GM21717 (cell line): Measurements from ENCODE around the gene LMBR1L.

Experiments used
- ATAC-seq: cut with Tn5 transposase; IDR thresholded peaks from one replicate; pipeline ENCODE4 v1.9.1; 2021; ENCODE audit warnings: mild to moderate bottlenecking, moderate library complexity; ENCODE audit not compliant: unreplicated experiment

Gene LMBR1L

DNA sequence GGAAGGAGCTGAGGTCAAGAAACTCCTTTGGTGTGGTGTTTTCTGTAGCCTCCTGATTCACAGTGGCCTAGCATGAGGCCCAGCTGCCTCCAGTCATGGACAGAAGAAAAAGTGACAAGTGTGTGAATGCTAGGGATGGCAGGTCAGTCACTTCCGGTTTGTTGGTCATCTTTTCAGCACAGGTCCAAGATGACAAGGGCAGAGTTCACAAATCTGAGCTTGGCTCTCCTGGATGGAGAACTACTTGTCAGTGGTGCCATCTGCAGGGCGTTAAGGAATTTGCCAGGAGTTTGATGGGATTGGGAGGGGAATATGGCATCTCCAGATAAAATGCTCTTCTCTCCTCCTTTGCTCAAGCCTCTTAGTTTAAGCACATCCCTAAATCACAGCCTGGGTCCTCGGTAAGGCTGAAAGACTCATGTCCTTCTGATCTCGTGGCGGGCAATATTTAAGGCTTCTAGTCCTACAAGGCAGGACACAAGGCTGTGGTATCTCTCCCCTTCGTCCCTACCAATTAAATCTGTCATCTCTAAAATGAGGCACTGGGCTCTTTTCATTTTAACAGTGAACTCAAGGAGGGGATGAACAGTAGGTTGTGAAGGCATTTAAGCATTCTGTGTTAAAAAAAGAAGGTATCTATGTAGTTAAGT lies 10.5 kb upstream of the LMBR1L start:
- no peak for ATAC-seq

DNA sequence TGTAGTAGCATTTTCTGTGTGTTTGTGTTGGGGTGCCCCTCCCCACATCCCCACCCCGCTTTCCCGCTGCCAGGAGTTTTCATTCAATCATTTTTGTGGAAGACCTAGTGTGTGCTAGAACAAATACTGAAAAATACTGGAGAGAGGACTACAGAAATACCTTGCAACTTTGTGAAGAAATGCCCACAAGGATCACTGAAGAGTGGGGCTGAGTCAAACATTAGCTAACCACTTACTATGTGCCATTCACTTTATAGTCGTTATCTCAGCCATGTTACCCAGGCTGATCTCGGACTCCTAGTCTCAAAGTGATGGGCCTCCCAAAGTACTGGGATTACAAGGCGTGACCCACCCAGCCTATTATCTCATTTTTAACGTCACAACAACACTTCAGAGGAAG lies 559 bp upstream of the LMBR1L start:
- no peak for ATAC-seq

DNA sequence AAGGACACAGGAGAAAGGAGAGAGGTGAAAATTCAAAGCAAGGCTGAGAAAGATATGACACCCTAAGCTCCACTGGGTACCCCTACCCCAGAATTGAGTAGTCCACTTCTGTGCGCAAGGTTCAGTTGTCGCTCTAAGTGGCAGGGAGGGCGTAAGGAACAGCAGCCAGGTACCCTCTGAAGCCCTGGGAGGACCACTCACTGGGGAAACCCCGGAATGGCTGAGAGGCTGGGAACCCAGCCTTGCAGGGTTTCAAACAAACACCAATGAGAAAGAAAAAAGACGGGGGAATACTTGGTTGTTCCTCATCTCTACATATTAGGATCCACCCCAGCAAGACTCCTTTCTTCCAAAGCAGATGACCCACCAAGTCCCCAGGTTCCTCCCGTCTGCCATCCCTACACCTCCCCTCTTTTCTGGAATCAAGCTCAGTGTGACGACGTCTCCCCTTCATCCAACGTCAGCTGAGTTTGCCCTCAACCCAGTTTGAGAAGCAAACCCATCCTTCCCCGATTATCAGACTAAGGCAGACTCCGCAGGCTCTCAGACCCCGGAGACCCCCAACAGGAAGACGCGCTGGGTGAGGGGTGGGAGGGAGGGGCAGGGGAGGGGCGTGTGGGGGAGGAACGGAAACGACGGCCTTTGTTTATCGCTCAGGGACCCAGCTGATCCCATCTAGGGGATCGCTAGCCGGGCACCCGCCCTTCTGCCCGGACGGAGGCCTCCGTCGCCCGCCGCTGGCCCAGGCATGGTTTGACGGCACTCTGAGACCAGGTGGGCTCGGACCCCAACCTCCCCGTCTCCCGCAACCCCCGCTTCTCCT lies 795 bp downstream of the LMBR1L start:
- no peak for ATAC-seq

DNA sequence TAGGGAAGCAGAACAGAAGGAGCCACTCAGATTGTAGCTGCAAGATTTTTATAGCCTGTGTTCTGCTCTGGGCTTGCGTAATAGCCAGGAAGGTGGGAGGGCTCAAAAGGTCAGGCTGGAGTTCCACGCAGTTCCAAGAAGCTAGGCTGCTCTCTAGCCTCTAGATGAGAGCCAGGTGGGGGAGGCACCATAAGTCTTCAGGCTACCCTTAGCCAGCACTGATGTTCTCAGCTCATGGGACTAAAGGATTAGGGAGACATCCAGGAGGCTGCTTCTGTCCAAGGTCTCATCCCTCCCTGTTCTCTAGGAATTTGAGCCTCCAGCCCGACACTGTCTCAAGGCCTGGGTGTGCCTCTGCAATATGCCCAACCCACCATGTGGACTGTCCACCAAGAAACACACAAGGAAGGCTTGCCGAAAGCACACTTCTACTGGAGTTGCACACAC lies 1.7 kb downstream of the LMBR1L start:
- no peak for ATAC-seq

DNA sequence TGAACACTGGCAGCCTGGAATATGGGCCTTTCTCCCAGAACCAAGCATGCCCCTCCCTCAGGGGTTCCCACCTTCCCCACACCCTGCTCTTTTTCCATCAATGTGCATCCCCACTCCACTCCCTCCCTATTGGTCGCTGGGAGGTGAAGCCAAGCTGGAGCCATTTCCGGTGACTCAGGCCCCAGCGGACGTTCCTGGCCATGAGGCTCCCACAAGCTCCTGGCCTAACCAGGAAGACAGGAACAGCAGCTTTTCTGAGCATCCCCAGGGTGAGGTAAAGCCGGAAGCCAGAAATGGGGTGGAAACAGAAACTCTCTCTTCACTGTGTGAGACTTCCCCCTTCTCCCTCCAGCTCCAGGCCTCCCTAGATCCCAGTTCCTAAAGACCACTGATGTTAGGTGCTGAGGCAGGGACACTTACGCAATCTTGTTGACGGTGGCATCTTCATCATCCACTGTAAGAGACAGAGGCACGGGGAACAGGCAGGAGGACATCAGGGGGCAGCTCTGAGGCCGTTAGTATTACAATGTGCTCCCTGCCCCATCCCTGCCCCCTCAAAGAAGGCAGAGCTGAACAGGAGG lies 5.1 kb downstream of the LMBR1L start:
- no peak for ATAC-seq

DNA sequence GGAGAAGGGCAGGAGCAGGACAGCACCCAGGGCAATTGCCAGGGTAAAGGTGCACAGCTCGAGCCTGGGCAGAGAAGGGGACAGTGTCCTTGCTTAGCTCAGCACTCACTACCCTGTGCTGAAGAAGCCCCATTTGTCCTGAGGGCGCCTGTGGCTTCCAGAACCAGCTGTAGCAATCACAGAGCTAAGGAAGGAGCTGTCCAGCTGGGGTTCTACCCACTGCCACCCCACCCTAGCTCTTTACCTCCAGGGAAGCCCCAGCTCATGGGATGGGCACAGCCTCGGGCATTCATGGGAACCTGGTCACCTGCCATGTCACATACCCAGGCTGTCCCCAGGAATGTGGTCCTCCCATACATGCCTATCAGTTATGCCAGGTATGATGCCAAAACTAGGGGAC lies 5.8 kb downstream of the LMBR1L start:
- no peak for ATAC-seq

DNA sequence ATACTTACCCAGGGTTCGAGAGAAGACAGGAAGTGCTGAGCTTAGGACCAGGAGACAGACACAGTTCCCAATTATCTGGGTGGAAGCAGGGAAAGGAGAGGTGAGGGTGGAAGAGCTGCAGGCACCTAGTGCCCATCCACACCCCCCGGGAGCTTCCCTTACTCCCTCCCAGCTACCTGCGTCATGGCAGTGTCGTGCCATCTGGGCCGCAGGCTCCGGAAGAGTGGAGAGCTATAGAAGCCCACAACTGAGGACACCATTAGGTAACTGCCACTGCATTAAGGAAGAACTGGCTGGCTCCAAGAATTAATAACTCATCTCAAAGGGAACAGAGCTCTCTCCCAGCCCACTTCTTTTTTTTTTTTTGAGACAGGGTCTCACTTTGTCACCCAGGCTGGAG lies 10.3 kb downstream of the LMBR1L start:
- ATAC-seq = no peak

DNA sequence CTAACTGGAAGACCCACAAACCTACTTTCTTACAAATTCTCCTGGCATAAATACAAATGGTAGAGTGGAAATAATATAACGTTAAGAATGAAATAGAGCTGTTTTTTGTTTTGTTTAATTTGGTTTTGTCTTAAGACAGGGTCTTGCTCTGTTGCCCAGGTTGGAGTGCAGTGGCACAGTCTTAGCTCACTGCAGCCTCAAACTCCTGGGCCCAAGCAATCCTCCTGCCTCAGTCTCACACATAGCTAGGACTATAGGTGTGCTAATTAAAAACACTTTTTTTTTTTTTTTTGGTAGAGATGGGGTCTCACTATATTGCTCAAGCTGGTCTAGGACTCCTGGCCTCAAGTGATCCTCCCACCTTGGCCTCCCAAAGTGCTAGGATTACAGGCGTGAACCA lies 11.9 kb downstream of the LMBR1L start:
- ATAC-seq = no peak

DNA sequence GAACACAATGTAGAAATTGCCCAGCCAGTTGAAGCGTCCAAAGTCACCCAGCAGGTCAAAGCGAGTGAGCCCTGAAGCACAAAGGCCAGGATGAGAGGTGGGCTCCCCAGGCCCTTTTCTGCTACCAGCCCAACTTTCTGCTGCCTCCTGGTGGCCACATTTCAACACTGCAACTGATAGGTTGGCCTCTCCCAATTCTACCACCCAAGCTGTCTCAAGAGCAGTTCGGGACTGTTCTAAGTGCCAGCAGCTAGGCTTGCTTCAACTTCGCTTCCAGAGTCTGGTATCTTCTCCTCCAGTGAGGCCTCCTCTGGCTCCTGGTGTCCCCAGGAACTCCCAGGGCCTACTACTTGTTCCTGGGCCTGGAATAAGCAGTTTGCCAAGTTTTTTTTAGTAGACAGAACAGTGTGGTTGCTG lies 12.6 kb downstream of the LMBR1L start:
- ATAC-seq = no peak

DNA sequence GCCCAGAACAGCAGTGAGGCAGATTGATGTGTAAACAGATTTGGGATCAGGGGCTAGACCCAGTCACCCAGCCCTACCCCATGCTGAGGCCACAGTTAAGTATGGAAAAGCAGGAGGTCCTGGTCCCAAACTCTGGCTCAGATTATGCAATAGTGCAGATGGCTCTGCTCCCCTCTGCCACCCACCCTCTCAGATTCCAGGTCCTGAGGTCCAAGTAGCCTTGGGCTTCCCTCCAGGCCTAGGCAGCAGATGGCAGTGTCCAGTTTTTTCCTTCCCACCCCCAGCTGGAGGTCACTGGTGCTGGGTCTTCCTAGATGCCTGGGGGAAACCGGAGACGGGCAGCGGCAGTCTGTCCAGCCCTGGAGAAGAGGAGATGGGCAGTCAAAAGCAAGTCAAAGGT lies 13.3 kb downstream of the LMBR1L start:
- no peak for ATAC-seq

DNA sequence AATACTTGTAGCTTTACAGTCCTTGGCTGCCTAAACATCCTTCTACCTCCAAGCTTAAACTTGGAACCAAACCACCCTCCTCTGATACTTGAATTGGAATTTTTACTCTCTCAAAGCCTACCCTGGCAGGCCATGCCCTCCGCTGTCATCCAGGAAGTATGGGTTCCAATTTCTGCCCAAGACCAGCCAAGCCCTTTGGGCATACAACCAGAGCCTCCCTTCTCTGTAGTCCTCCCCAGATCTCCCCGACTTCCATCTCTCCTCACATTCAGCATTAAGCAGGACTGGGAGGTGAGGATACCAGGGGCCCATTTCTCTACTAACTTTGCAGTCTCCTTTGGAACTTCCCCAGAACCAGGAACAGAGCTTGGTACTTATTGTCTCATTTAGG lies 15.7 kb downstream of the LMBR1L start:
- ATAC-seq = no peak

DNA sequence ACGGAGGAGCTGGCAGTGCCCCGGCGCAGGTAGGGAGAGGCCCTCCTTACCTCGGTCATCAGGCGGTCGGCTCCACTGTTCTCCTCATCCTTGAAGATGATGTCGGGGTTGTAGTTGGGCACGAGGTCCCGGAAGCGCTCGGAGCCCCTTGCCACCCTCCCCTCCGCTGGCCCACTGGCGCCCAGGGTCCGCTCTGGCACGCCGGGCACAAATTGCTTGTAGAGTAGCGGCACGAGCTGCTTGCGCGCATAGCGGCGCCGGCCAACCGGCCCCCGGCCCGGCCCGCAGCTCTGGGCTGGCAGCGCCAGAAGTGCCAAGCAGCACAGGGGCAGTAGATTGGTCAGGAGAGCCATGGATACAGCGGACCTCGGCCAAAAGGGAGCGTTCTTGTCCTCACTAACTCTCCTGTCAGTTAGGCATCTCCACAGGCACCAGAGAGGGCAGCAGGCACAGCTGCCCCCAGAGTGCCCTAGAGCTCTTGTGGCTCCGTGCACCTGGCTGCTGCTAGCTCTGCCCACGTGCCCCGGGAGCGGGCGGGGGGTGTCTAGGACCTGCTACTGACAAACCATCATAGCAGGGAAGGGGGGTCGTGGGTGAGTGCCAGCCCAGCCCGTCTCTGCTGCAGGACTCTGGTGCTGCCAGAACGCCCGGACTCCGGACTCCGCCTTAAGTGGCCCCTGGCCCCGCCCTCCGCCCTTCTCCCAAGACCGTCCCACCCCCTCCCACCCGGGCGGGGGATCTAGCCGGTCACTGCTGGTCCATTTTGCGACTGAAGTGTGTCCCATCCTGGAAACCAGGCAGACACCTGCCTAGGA lies 16.3 kb downstream of the LMBR1L start, which contains the start of gene DHH:
TSS of gene DHH (minus strand) at position 642 of the 815 bp plus-strand sequence. CDS start at position 353, 289 bp downstream.
- ATAC-seq = no peak

DNA sequence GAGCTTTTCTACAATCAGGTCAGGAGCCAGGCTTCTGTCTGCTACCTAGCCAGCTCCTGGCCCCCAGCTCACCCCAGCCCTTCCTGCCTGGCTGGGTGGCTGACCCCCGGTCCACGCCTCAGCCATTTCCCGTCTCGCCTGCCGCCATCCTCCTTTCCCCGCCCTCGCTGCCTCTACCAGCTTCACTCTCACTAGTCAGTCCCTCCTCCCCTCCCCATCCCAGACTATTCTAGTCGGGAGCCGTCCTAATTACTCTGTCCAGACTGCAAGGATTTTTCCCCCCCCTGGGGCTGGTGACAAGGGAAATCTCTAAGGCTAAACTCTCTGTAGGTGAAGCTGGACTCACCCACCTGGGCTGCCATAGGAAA lies 16.9 kb downstream of the LMBR1L start:
- ATAC-seq = no peak

DNA sequence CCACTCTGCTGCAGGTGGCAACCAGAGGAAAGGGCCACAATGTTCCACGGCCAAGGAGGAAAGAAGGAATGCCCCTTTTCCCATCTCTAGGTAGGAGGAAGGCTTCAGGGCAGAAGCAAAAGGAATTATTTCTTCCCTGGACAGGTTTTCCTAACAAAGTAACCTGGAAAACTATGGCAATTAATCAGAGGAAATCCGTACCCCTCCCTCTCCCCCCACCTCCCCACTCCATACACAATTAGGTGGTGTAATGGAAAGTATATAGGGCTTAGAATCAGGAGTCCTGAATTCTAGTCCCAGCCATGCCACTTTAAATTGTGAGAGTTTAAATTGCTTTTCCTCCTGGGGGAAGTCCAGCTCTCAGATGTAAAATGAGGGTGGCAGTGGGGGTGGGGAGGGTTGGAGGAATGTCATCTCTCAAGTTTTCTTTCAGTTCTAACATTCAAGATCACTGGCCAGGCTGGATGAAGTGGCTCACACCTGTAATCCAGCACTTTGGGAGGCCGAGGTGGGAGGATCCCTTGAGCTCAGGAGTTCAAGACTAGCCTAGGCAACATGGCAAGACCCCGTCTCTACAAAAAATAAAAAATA lies 17.7 kb downstream of the LMBR1L start:
- no peak for ATAC-seq

DNA sequence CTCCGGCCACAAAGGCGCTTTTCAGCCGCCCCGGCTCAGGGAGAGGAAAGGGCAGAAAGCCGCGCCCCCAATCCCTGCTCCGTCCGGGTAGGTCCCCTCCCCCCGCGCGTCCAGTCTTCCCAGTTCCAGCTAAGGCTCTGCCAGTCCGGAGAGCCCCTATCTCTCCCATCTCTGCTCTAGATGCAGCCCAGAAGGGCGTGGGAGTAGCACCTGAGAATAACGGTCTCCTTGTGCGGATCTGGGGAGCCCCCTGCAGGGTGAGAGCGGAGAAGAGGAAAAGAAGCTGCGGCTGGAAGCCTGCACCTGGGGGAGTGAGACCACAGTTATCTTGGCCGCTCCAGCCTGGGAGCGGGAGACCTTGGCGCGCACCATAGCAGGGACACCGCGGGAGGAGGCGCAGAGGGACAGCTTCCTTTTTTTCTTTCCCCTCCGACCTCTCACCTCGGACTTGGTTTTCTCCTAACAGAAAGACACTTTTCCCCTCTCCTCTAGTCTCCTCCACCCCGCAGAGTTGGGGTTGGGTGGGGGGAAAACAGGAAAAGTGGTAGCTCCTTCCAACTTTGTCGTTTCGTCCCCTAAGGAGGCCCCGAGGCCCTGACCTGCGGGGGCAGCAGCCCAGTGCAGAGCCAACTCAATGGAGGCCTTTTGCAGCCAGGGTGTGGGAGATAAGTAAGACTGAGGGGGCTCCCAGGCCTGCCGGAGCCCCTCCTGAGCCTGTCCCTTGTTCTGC lies 18.4 kb downstream of the LMBR1L start:
- ATAC-seq = no peak

DNA sequence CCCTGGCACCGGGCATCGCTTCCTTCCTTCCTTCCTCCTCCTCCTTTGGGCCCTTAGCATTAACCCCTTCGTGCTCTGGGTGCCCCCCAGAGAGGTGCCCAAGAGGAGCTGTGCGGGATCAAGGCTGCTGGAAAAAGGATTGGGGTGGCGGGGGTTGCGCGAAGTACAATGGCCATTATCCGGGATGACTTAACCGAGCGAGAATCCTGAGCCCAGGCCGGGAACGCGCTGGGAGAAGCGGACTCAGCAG lies 18.9 kb downstream of the LMBR1L start:
- ATAC-seq = no peak

DNA sequence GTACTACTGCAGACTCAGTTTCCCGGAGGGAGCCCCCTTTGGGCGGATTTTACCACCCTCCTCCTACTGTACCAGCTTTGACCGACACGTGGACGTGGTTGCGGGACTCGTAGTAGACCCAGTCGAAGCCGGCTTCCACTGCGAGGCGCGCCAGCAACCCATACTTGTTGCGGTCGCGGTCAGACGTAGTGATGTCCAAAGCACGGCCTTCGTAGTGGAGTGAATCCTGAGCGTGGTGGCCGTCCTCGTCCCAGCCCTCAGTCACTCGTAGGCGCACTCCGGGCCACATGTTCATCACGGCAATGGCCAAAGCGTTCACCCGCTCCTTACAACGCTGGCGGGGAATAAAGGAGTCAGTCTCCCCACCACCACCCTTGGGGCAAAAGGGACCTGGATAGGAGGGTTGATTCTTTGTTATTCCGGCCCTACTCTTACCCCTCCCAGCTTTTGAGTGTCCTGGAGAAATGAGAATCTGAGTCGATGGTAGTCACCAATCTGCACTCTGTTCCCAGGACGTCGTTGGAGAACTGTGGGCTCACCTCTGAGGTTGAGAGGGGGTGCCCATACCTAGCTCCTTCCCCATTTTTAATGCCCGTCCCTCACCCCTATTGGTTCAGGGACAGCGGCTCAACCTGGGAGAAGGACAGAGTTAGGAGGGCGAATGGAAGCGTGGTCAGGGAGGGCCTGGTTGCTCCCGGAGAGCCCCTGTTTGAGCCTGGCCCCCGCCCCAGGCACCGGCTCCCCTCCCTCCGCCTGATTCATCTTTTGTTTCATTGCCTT lies 19.4 kb downstream of the LMBR1L start:
- ATAC-seq = no peak

DNA sequence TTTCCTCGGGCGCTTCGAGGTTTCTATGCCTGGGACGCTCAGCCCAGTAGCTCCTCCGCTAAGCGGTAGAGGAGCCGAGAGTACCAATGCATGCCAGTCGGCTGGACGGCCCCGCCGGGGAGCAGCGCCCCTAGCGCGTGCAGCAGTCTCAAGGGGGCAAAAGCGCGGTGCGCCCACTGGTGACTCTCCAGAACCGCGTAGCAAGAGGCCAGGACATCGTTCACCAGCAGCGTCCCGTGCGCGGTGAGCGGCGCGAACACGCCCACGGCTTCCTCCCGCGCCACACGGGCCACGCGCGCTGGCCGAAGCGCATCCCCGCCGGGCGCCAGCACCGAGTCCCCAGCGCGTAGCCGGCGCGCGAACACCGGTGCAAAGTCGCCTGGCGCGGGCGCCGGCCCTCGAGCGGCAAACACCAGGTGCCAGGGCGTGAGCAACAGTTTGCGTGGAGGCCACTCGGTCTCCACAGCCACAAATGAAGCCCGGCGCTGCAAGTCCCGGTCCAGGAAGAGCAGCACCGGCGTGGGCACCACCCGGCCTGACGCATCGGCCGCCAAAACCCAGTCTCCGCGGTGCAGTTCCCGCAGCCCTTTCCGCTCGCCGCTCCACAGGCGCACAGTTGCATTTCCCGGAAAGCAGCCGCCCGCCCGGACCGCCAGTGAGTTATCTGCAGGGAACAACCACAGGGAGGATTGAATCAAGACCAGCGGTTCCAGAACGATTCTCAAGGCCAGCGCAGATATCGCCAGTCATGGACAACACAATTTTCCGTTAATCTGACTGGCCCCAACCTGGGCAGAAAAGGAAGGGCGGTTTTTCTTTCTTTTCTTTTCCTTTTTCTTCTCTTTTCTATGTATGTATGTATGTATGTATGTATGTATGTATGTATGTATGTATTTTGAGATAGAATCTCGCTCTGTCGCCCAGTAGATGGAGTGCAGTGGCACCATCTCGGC lies 20.6 kb downstream of the LMBR1L start:
- no peak for ATAC-seq

DNA sequence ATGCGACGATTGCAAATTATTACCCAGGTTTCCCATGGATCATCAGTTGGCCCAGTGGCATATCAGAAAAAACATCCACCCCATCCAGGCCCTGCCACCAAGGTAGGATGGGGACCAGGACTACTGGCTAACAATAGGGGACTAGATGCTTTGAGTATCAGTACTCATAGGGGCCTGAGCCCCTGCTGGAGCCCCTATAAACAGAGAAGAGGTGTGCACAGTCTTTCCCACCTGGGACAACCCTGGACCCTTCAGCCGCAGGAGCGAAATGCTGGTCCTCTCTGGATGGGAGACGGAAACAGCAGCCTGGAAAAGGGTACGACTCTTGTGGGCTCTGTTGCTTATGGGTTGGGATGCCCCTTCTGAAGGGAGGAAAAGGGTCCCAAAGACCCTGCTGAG lies 21.7 kb downstream of the LMBR1L start:
- no peak for ATAC-seq
